Endothelial cell of umbilical vein (primary cell): Measurements from ENCODE around the gene CDC45. TPM values are rescaled to one million over a fixed set of nuclear protein-coding genes. Genes with fewer than 3 reads are reported as not detected.

ENCODE experiments used
- BruUV-seq: library from RNA; stranded (reverse); fragments of 400-500 nt; replicated peaks from 2 replicates; lab custom pipeline; 2021; lab: Mats Ljungman, UMichigan
- CTCF ChIA-PET: fragments of 300-600, 350-600 bp; sonication (Branson Sonifier 250); formaldehyde crosslinking; loops from one replicate; lab custom pipeline; 2021; ENCODE audit warnings: antibody characterized with exemption, inconsistent platforms; lab: Charles Lee
- POLR2A ChIA-PET: fragments of 300-600, 350-600 bp; sonication (Branson Sonifier 250); formaldehyde crosslinking; loops from one replicate; lab custom pipeline; 2021; ENCODE audit warnings: antibody characterized with exemption, inconsistent platforms; lab: Charles Lee
- DNase-seq: peaks from one replicate; pipeline ENCODE4 v3.0.0-alpha.2; 2011; ENCODE audit warnings: low read depth, low spot score
- FAIRE-seq: peaks from 2 replicates; lab custom pipeline; 2011; peaks lifted over from hg19 to GRCh38; lab: Jason Lieb, UNC
- H2AFZ ChIP-seq: 2 replicates; pipeline ENCODE4 v1.6.0; 2012; ENCODE audit warnings: low read depth, low read length, control low read depth, inconsistent platforms
- H3K27ac ChIP-seq: 2 replicates; pipeline ENCODE4 v1.5.1; 2011; ENCODE audit warnings: low read depth, mild to moderate bottlenecking, control low read depth, low read length, moderate library complexity; ENCODE audit not compliant: insufficient read depth
- H3K27me3 ChIP-seq, 2 experiments: 2 replicates each; pipeline versions ENCODE4 v1.6.0 to v1.6.1; 2011; ENCODE audit warnings: low read length in 2 of 2, mixed read lengths in 1 of 2; ENCODE audit not compliant: control insufficient read depth in 2 of 2, insufficient read depth in 2 of 2
- H3K36me3 ChIP-seq, 2 experiments: 2 replicates in 1 of 2; 3 replicates in 1 of 2; pipeline ENCODE4 v1.5.1; 2011; ENCODE audit warnings: low read length in 2 of 2, mild to moderate bottlenecking in 1 of 2, moderate library complexity in 1 of 2; ENCODE audit not compliant: control insufficient read depth in 2 of 2, insufficient read depth in 2 of 2; ENCODE audit errors: extremely low read depth in 1 of 2
- H3K4me1 ChIP-seq: 3 replicates; pipeline ENCODE4 v1.5.1; 2011; ENCODE audit warnings: mild to moderate bottlenecking, low read length; ENCODE audit not compliant: control insufficient read depth, insufficient read depth; ENCODE audit errors: extremely low read depth
- H3K4me2 ChIP-seq: 2 replicates; pipeline ENCODE4 v1.6.1; 2011; ENCODE audit warnings: low read length, control low read depth, mixed read lengths; ENCODE audit not compliant: insufficient read depth
- H3K4me3 ChIP-seq, 3 experiments: fragments of 200-600 bp in 1 of 3; sonication (generic), shearing (Covaris generic) in 1 of 3; replicated peaks in 1 of 3; 2 replicates each; pipeline ENCODE4 v1.5.1; 2011 to 2016; ENCODE audit warnings: control low read depth in 3 of 3, low read length in 3 of 3, mild to moderate bottlenecking in 2 of 3, inconsistent platforms in 1 of 3, low read depth in 1 of 3, moderate library complexity in 1 of 3; ENCODE audit not compliant: insufficient read depth in 1 of 3
- H3K79me2 ChIP-seq: 2 replicates; pipeline ENCODE4 v1.6.0; 2012; ENCODE audit warnings: low read length, inconsistent platforms; ENCODE audit not compliant: control insufficient read depth, insufficient read depth
- H3K9ac ChIP-seq: replicated peaks from 2 replicates; pipeline ENCODE3; 2011; ENCODE audit warnings: low read length, control low read depth; ENCODE audit not compliant: insufficient read depth; ENCODE audit errors: extremely low read depth
- H3K9me1 ChIP-seq: replicated peaks from 3 replicates; pipeline ENCODE4 v1.6.0; 2011; ENCODE audit warnings: mild to moderate bottlenecking, low read length; ENCODE audit not compliant: control insufficient read depth, insufficient read depth; ENCODE audit errors: extremely low read depth
- H3K9me3 ChIP-seq: replicated peaks from 2 replicates; pipeline ENCODE4 v1.5.1; 2012; ENCODE audit warnings: low read length, inconsistent platforms; ENCODE audit not compliant: control insufficient read depth, insufficient read depth
- H4K20me1 ChIP-seq: replicated peaks from 2 replicates; pipeline ENCODE3; 2011; ENCODE audit warnings: mild to moderate bottlenecking, low read length; ENCODE audit not compliant: control insufficient read depth, insufficient read depth; ENCODE audit errors: extremely low read depth
- EZH2 ChIP-seq: IDR thresholded peaks from 2 replicates; pipeline ENCODE4 v1.6.1; 2012; ENCODE audit warnings: borderline replicate concordance, low read depth, mild to moderate bottlenecking, moderate library complexity, low read length, inconsistent platforms; ENCODE audit not compliant: severe bottlenecking
- FOS ChIP-seq: IDR thresholded peaks from 2 replicates; pipeline ENCODE4 v1.6.1; 2011; ENCODE audit warnings: mild to moderate bottlenecking, low read length, moderate library complexity, borderline replicate concordance; ENCODE audit not compliant: insufficient read depth
- GATA2 ChIP-seq: IDR thresholded peaks from 2 replicates; pipeline ENCODE4 v1.7.0; 2011; ENCODE audit warnings: low read depth, mild to moderate bottlenecking, moderate library complexity, mixed read lengths, low read length; ENCODE audit not compliant: insufficient read length, insufficient read depth
- JUN ChIP-seq: IDR thresholded peaks from 2 replicates; pipeline ENCODE4 v1.6.1; 2011; ENCODE audit warnings: borderline replicate concordance, low read depth; ENCODE audit not compliant: insufficient read length, insufficient read depth
- MYC ChIP-seq: IDR thresholded peaks from one replicate; pipeline ENCODE4 v1.6.1; 2011; ENCODE audit warnings: mild to moderate bottlenecking, low read depth, low read length
- POLR2AphosphoS5 ChIP-seq: IDR thresholded peaks from 2 replicates; pipeline ENCODE4 v1.6.1; 2012; ENCODE audit warnings: low read depth, mild to moderate bottlenecking, control low read depth, low read length, moderate library complexity; ENCODE audit not compliant: insufficient read depth
- dilution Hi-C: fragments of 300-500 bp; cut with MboI; formaldehyde crosslinking; loops from one replicate; pipeline ENCODE4 v1.15.0; 2019; ENCODE audit warnings: low sequenced_read_pairs; ENCODE audit not compliant: extremely low pct_ligation_motif_present
- intact Hi-C: fragments of 100-400 bp; cut with micrococcal nuclease; formaldehyde crosslinking; loops from one replicate; pipeline ENCODE4 v1.10.0; 2022
- polyA plus RNA-seq, 4 experiments: library from polyadenylated mRNA; depleted of rRNA in 3 of 4; stranded (reverse) in 3 of 4; unstranded in 1 of 4; fragments of >200 nt; gene quantifications; 2 replicates each; pipeline versions ENCODE4 v1.2.1 to v1.2.3, GENCODE V29; 2011 to 2012; ENCODE audit warnings: missing spikeins in 1 of 4
- total RNA-seq: library from RNA; stranded (reverse); gene quantifications from 2 replicates; pipeline ENCODE4 v1.2.3, GENCODE V29; 2021
- TF ChIP-seq, protein P1 (sequence below): IDR thresholded peaks from 2 replicates; pipeline ENCODE4 v1.6.1; 2011; ENCODE audit not compliant: insufficient read depth, insufficient read length
- TF ChIP-seq, protein P2 (sequence below), 2 donors: IDR thresholded peaks; 1 replicate in 1 of 2; 2 replicates in 1 of 2; pipeline ENCODE4 v1.5.1; 2011; ENCODE audit warnings: low read length in 2 of 2, mild to moderate bottlenecking in 2 of 2, moderate library complexity in 2 of 2, control low read depth in 1 of 2, inconsistent platforms in 1 of 2, low read depth in 1 of 2; ENCODE audit not compliant: insufficient read depth in 1 of 2; ENCODE audit errors: extremely low read depth in 1 of 2

The CDC45 gene
- total and polyA plus RNA-seq, 2 donors (not counting 3 experiments of a cell fraction or from before 2014, with no cell fraction given): 36.6 to 40.6 TPM

DNA sequence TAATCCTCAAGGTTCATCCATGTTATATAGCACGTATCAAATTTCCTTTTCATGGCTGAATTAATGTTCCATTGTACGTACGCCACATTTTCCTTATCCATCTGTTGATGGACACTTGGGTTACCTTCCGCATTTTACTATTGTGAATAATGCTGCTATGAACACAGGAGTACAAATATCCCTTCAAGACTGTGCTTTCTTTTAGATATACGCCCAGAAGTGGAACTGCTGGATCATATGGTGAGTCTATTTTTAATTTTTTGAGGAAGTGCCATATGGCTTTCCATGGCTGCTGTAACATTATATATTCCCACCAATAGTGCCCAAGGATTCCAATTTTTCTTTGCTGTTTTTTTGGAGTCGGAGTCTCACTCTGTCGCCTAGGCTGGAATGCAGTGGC, 41.4 kb upstream of the CDC45 start:
- CTCF ChIA-PET: no interaction called here
- no peak for FAIRE-seq
- dilution Hi-C loops: no loop called here
- Histone ChIP-seq H3K4me2 (no peak overlapping the region), H3K27me3 (no peaks in the 10 kb centered on the region), H3K9ac (no peak overlapping the region), H3K79me2 (peaks cover 22% of the 10 kb centered on the region), H4K20me1 (no peaks in the 10 kb centered on the region), H3K4me3 (no peak overlapping the region), H3K9me3 (no peaks in the 10 kb centered on the region), H3K9me1 (no peaks in the 10 kb centered on the region), H3K27ac (no peak overlapping the region), H3K36me3 (peaks cover 5 to 8% of the 10 kb centered on the region in 2 experiments), H3K4me1 (peaks cover 3% of the 10 kb centered on the region), H2AFZ (no peak overlapping the region)
- BruUV-seq: no TSS peak
- TF ChIP-seq EZH2 (no peak), GATA2 (no peak), POLR2AphosphoS5 (no peak), FOS (no peak), MYC (no peak), JUN (no peak)
- TF ChIP-seq, protein P1, sequence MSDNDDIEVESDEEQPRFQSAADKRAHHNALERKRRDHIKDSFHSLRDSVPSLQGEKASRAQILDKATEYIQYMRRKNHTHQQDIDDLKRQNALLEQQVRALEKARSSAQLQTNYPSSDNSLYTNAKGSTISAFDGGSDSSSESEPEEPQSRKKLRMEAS: no peak
- TF ChIP-seq, protein P2, sequence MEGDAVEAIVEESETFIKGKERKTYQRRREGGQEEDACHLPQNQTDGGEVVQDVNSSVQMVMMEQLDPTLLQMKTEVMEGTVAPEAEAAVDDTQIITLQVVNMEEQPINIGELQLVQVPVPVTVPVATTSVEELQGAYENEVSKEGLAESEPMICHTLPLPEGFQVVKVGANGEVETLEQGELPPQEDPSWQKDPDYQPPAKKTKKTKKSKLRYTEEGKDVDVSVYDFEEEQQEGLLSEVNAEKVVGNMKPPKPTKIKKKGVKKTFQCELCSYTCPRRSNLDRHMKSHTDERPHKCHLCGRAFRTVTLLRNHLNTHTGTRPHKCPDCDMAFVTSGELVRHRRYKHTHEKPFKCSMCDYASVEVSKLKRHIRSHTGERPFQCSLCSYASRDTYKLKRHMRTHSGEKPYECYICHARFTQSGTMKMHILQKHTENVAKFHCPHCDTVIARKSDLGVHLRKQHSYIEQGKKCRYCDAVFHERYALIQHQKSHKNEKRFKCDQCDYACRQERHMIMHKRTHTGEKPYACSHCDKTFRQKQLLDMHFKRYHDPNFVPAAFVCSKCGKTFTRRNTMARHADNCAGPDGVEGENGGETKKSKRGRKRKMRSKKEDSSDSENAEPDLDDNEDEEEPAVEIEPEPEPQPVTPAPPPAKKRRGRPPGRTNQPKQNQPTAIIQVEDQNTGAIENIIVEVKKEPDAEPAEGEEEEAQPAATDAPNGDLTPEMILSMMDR (IDR thresholded peaks at IDR 0.05; ENCODE audit: extremely low read depth in 1 of 2, insufficient read depth in 1 of 2, low read depth in 1 of 2, low read length in 2 of 2): no peak
- no peak for DNase-seq
- intact Hi-C loops: no loop called here
- POLR2A ChIA-PET: no interaction called here
